ENCODE measurements around the gene SCNN1A.
A peak's percentile ranks its signal among the peaks of the same experiment; 100 is the strongest.
"Not testable (repeated sequence)": the region's sequence is repeated elsewhere in the genome, so short reads cannot be mapped to it uniquely, and the experiment has no call there.

The SCNN1A gene

DNA sequence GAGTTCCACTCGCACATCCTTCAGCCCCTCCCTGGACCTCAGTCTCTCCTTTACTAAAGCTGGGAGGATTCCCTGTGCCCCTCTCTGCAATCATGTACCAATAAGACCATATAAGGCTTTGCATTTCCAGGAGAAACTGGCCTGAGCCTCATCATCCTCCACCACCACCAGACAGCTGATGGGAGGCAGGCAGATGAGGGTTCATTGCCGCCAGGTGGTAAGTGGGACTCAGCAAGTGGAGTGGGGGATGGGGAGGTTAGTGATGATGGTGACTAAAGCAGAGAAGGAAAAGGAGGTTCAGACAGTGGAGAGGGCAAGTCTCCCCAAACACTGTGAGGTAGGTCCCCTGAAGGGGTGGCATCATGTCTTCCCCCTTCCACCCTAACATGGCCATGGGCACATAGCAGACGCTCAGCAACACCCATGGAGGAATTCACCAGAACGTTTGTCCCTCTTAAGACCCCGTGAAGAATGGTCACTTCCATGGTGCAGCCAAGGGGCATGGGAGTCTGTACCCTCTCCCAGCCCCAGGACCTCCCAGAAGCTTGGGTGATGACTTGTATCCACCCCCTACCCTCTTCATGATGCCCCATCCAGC lies 29.0 kb downstream of the SCNN1A start:
- H3K36me3 ChIP-seq (replicated peaks; ENCODE audit: insufficient read depth, low read length), result no peaks in the 10 kb centered on the region
- no peaks in the 10 kb centered on the region for H4K20me1 ChIP-seq (ENCODE audit: insufficient read depth, low read length)
- no peak overlapping the region for H3K9ac ChIP-seq (ENCODE audit: low read length)
- H3K4me3 ChIP-seq (ENCODE audit: low read length), result no peak overlapping the region
- H3F3A ChIP-seq (ENCODE audit: insufficient read depth, low read length), result no peaks in the 10 kb centered on the region
- no peak for DNase-seq
- no peaks in the 10 kb centered on the region for H3K9me3 ChIP-seq (replicated peaks; ENCODE audit: insufficient read depth, low read length)
- H3K79me2 ChIP-seq (ENCODE audit: low read length), result peaks cover 15% of the 10 kb centered on the region
- no peak overlapping the region for H3K4me2 ChIP-seq (ENCODE audit: low read depth, low read length)
- H3K27me3 ChIP-seq (replicated peaks; ENCODE audit: insufficient read depth, low read length), result no peaks in the 10 kb centered on the region
- no peak overlapping the region for H2AFZ ChIP-seq (ENCODE audit: low read length)
- H3K9me2 ChIP-seq (replicated peaks; ENCODE audit: insufficient read depth, low read length), result no peaks in the 10 kb centered on the region
- TF ChIP-seq EZH2 (optimal IDR thresholded peaks at IDR 0.05; ENCODE audit: low read depth, low read length), result no peak
- TF ChIP-seq EZH2phosphoT487 (IDR thresholded peaks at IDR 0.05; ENCODE audit: low read length), result no peak
- H3K27ac ChIP-seq (ENCODE audit: low read length), result no peak overlapping the region
- peaks cover 21% of the 10 kb centered on the region for H3K4me1 ChIP-seq (ENCODE audit: low read length)

DNA sequence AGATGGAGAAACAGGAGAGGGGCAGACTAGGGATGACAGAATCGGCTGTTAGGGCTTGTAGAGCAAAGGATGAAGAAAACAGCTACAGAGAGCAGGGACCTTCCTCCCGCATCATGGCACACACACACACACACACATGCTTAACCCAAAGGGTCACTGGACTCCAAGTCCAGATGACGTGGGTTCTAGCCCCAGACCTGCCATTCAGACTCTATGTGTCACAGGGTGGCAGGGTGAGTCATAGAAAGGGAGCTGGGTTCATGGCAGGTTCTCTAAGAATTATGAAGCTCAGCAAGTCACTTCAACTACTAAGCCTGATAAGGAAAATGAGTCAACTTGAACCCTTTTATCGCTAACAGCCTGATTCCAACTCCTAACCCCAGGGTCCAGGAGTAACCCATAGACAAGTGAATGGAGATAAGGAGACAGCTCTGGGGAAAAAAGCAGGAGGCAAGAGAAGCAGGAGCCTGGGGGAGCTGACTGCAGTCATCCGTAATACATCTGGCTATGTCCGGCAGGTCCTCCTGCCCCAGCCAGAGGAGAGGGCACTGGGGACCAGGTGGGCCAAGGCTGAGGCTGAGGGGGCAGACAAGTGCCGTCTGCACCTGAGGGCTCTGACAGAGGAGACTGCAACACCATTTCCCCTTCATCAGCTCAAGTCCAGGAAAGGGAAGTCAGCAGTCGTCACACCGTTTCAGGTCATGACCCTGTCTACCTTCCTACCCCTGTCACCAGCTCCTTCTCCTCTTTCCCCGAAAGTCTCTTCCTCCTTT lies 29.9 kb downstream of the SCNN1A start:
- no peak for DNase-seq
- Histone ChIP-seq H3K4me2 (ENCODE audit: low read depth, low read length) (no peak overlapping the region), H4K20me1 (ENCODE audit: insufficient read depth, low read length) (no peaks in the 10 kb centered on the region), H3K79me2 (ENCODE audit: low read length) (peaks cover 24% of the 10 kb centered on the region), H3K9ac (ENCODE audit: low read length) (no peak overlapping the region), H3K27ac (ENCODE audit: low read length) (no peak overlapping the region), H3K27me3 (replicated peaks; ENCODE audit: insufficient read depth, low read length) (no peaks in the 10 kb centered on the region), H3K4me3 (ENCODE audit: low read length) (no peak overlapping the region), H3K9me3 (replicated peaks; ENCODE audit: insufficient read depth, low read length) (no peaks in the 10 kb centered on the region), H3K36me3 (replicated peaks; ENCODE audit: insufficient read depth, low read length) (no peaks in the 10 kb centered on the region), H3K9me2 (replicated peaks; ENCODE audit: insufficient read depth, low read length) (no peaks in the 10 kb centered on the region), H3F3A (ENCODE audit: insufficient read depth, low read length) (no peaks in the 10 kb centered on the region), H3K4me1 (ENCODE audit: low read length) (peaks cover 21% of the 10 kb centered on the region), H2AFZ (ENCODE audit: low read length) (0 out of 2 replicates have a peak overlapping the region, but pooled peaks have one; percentile 22)
- TF ChIP-seq EZH2 (optimal IDR thresholded peaks at IDR 0.05; ENCODE audit: low read depth, low read length), result no peak
- TF ChIP-seq EZH2phosphoT487 (IDR thresholded peaks at IDR 0.05; ENCODE audit: low read length), result no peak
- TF ChIP-seq, protein P1, sequence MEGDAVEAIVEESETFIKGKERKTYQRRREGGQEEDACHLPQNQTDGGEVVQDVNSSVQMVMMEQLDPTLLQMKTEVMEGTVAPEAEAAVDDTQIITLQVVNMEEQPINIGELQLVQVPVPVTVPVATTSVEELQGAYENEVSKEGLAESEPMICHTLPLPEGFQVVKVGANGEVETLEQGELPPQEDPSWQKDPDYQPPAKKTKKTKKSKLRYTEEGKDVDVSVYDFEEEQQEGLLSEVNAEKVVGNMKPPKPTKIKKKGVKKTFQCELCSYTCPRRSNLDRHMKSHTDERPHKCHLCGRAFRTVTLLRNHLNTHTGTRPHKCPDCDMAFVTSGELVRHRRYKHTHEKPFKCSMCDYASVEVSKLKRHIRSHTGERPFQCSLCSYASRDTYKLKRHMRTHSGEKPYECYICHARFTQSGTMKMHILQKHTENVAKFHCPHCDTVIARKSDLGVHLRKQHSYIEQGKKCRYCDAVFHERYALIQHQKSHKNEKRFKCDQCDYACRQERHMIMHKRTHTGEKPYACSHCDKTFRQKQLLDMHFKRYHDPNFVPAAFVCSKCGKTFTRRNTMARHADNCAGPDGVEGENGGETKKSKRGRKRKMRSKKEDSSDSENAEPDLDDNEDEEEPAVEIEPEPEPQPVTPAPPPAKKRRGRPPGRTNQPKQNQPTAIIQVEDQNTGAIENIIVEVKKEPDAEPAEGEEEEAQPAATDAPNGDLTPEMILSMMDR (IDR thresholded peaks at IDR 0.05; ENCODE audit: low read length), result no peak

DNA sequence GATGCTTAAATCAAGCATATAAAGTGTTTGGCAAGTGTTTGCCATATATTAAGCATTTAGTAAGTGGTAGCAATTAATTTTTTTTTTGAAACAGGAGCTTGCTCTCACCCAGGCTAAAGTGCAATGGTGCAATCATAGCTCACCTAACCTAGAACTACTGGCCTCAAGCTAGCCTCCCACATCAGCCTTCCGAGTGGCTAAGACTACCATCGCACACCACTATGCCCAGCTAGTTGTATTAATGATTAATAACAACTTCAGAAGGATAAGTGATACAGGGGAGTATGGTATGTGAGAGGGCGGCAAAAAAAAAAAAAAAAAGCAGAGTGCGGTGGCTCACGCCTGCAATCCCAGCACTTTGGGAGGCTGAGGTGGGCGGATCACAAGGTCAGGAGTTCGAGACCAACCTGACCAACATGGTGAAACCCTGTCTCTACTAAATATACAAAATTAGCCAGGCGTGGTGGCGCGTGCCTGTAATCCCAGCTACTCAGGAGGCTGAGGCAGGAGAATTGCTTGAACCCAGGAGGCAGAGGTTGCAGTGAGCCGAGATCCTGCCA lies 31.2 kb downstream of the SCNN1A start:
- not testable (repeated sequence) for H4K20me1 ChIP-seq (ENCODE audit: insufficient read depth, low read length); H3K27me3 ChIP-seq (replicated peaks; ENCODE audit: insufficient read depth, low read length); H3K36me3 ChIP-seq (replicated peaks; ENCODE audit: insufficient read depth, low read length); H2AFZ ChIP-seq (ENCODE audit: low read length); H3F3A ChIP-seq (ENCODE audit: insufficient read depth, low read length); H3K4me3 ChIP-seq (ENCODE audit: low read length); H3K9me3 ChIP-seq (replicated peaks; ENCODE audit: insufficient read depth, low read length); H3K4me2 ChIP-seq (ENCODE audit: low read depth, low read length); DNase-seq; H3K9ac ChIP-seq (ENCODE audit: low read length); H3K27ac ChIP-seq (ENCODE audit: low read length); H3K9me2 ChIP-seq (replicated peaks; ENCODE audit: insufficient read depth, low read length)
- H3K79me2 ChIP-seq (ENCODE audit: low read length), result peaks cover 37% of the 10 kb centered on the region
- peaks cover 32% of the 10 kb centered on the region for H3K4me1 ChIP-seq (ENCODE audit: low read length)

DNA sequence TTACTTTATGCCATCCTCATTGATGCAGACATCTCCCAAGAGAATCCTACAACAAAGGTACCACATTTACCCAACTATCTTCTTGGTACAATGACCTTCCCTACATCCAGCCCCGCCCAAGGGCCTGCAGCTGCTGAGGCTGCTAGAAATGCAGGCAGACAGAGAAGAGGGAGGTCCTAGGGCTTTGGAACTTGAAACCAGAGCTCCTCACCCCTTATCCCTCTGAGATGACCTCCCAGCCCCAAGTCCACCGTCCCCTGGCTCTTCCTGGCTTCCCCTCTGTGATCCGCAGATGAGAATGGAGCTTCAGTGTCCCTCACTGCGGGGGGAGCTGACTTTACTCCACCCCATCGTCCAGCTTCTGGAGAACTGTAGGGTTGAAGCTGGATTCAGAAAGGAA lies 31.8 kb downstream of the SCNN1A start:
- Histone ChIP-seq H3K79me2 (ENCODE audit: low read length) (peaks cover 44% of the 10 kb centered on the region), H4K20me1 (ENCODE audit: insufficient read depth, low read length) (no peaks in the 10 kb centered on the region), H3K9me3 (replicated peaks; ENCODE audit: insufficient read depth, low read length) (no peaks in the 10 kb centered on the region), H3K36me3 (replicated peaks; ENCODE audit: insufficient read depth, low read length) (no peaks in the 10 kb centered on the region), H3K4me2 (ENCODE audit: low read depth, low read length) (no peak overlapping the region), H2AFZ (ENCODE audit: low read length) (0 out of 2 replicates have a peak overlapping the region, but pooled peaks have one; percentile 17), H3K9me2 (replicated peaks; ENCODE audit: insufficient read depth, low read length) (no peaks in the 10 kb centered on the region), H3K27ac (ENCODE audit: low read length) (no peak overlapping the region), H3K27me3 (replicated peaks; ENCODE audit: insufficient read depth, low read length) (no peaks in the 10 kb centered on the region), H3K9ac (ENCODE audit: low read length) (no peak overlapping the region), H3K4me1 (ENCODE audit: low read length) (peaks cover 32% of the 10 kb centered on the region), H3F3A (ENCODE audit: insufficient read depth, low read length) (no peaks in the 10 kb centered on the region), H3K4me3 (ENCODE audit: low read length) (no peak overlapping the region)
- DNase-seq, result no peak
- TF ChIP-seq EZH2phosphoT487 (IDR thresholded peaks at IDR 0.05; ENCODE audit: low read length), result no peak
- TF ChIP-seq, protein P1 (IDR thresholded peaks at IDR 0.05; ENCODE audit: low read length), result no peak
- no peak for TF ChIP-seq EZH2 (optimal IDR thresholded peaks at IDR 0.05; ENCODE audit: low read depth, low read length)

Data from MM.1S (cell line).